Esophagus muscularis mucosa (tissue), 4 donors: Measurements from ENCODE around the gene ACVR2B. TPM values are rescaled to one million over a fixed set of nuclear protein-coding genes. Genes with fewer than 3 reads are reported as not detected.

Experiments
- DNase-seq: peaks from one replicate; pipeline ENCODE4 v3.0.0-alpha.2; 2017; ENCODE audit errors: extremely low spot score
- H3K27ac ChIP-seq, 4 donors: fragments of 200-600 bp; sonication (generic); replicated peaks in 1 of 4; 1 replicate in 3 of 4; 2 replicates in 1 of 4; pipeline ENCODE4 v1.5.1; 2016 to 2019; ENCODE audit warnings: mild to moderate bottlenecking in 1 of 4
- H3K27me3 ChIP-seq, 4 donors: fragments of 200-600 bp; sonication (generic); one replicate each; pipeline versions ENCODE4 v1.5.1 to v1.6.0; 2016 to 2019
- H3K36me3 ChIP-seq, 4 donors: fragments of 200-600 bp; sonication (generic); one replicate each; pipeline ENCODE4 v1.5.1; 2016 to 2019
- H3K4me1 ChIP-seq, 4 donors: fragments of 200-600 bp; sonication (generic); one replicate each; pipeline ENCODE4 v1.5.1; 2016 to 2019
- H3K4me3 ChIP-seq, 4 donors: fragments of 200-600 bp; sonication (generic); 1 replicate in 2 of 4; 2 replicates in 2 of 4; pipeline ENCODE4 v1.5.1; 2016 to 2019; ENCODE audit warnings: mild to moderate bottlenecking in 4 of 4, moderate library complexity in 1 of 4
- H3K9me3 ChIP-seq, 4 donors: fragments of 200-600 bp; sonication (generic); 1 replicate in 3 of 4; 2 replicates in 1 of 4; pipeline ENCODE4 v1.5.1; 2016 to 2019
- CTCF ChIP-seq, 3 experiments: fragments of 200-600 bp in 2 of 3; fragments of 450-650 bp in 1 of 3; sonication (generic) in 2 of 3; IDR thresholded peaks; one replicate each; pipeline ENCODE4 v1.5.1; 2017 to 2019; ENCODE audit warnings: antibody characterized with exemption in 3 of 3, mild to moderate bottlenecking in 2 of 3, moderate library complexity in 1 of 3
- EP300 ChIP-seq: sonication (generic); formaldehyde crosslinking; IDR thresholded peaks from one replicate; pipeline ENCODE4 v1.6.1; 2017; ENCODE audit warnings: antibody characterized with exemption
- POLR2A ChIP-seq: fragments of 450-650 bp; IDR thresholded peaks from one replicate; pipeline ENCODE4 v1.6.1; 2017; ENCODE audit warnings: antibody characterized with exemption, moderate library complexity, mild to moderate bottlenecking, low read depth
- POLR2AphosphoS5 ChIP-seq, 2 donors: sonication (generic); formaldehyde crosslinking; IDR thresholded peaks; one replicate each; pipeline ENCODE4 v1.6.1; 2017; ENCODE audit warnings: antibody characterized with exemption in 2 of 2
- WGBS: methylation state at CpG from one replicate; pipeline ENCODE4 v1.1.5; 2018; 5-methylcytosine and 5-hydroxymethylcytosine counted together
- intact Hi-C: fragments of 100-400 bp; cut with DNase I; formaldehyde crosslinking; loops from one replicate; pipeline ENCODE4 v1.15.1; 2023
- total RNA-seq, 4 donors: library from RNA; depleted of rRNA; stranded (reverse); fragments of >200 nt; gene quantifications; one replicate each; pipeline versions ENCODE4 v1.1.0 to v1.2.1, GENCODE V29; 2016

The ACVR2B gene
- total RNA-seq, 4 donors from 2014 or later = 3.8 to 9.8 (median 5.9) TPM

- Histone ChIP-seq H3K4me1 (peaks cover 0 to 10% (median 0%) of the 10 kb centered on the region in 4 donors), H3K9me3 (no peaks in the 10 kb centered on the region), H3K36me3 (peaks cover 30 to 75% (median 49%) of the 10 kb centered on the region in 4 donors), H3K27ac (no peak overlapping the region), H3K4me3 (no peak overlapping the region), H3K27me3 (no peaks in the 10 kb centered on the region)
- 83% methylated on average over 5 of the region's 7 CpGs for WGBS
- DNase-seq = no peak
- TF ChIP-seq POLR2A (no peak), EP300 (no peak), CTCF (IDR thresholded peaks at IDR 0.05) (no peak), POLR2AphosphoS5 (IDR thresholded peaks at IDR 0.05) (no peak)
- intact Hi-C loops = no loop called here
Measured at GRCh38 chr3:38515367-38515766, 61.7 kb downstream of the ACVR2B start.

GRCh38 chr3:38516669-38517068 is 63.0 kb downstream of the ACVR2B start:
- no peak overlapping the region for H3K4me3 ChIP-seq
- intact Hi-C loops = no loop called here
- no peaks in the 10 kb centered on the region for H3K9me3 ChIP-seq
- TF ChIP-seq POLR2A = no peak
- TF ChIP-seq EP300 = no peak
- no peak for TF ChIP-seq POLR2AphosphoS5 (IDR thresholded peaks at IDR 0.05)
- no peak overlapping the region for H3K27ac ChIP-seq
- peaks cover 0 to 17% (median 0%) of the 10 kb centered on the region in 4 donors for H3K4me1 ChIP-seq
- peaks cover 21 to 62% (median 41%) of the 10 kb centered on the region in 4 donors for H3K36me3 ChIP-seq
- H3K27me3 ChIP-seq = no peaks in the 10 kb centered on the region
- no peak for DNase-seq
- 33% methylated on average over 1 of the region's 1 CpG for WGBS

GRCh38 chr3:38519000-38519399 is 65.3 kb downstream of the ACVR2B start:
- peaks cover 17 to 60% (median 41%) of the 10 kb centered on the region in 4 donors for H3K36me3 ChIP-seq
- H3K4me1 ChIP-seq = peaks cover 0 to 19% (median 0%) of the 10 kb centered on the region in 4 donors
- H3K27me3 ChIP-seq = no peaks in the 10 kb centered on the region
- DNase-seq = no peak
- no peaks in the 10 kb centered on the region for H3K9me3 ChIP-seq
- H3K4me3 ChIP-seq = no peak overlapping the region
- no peak for TF ChIP-seq POLR2AphosphoS5 (IDR thresholded peaks at IDR 0.05)
- no peak for TF ChIP-seq POLR2A
- no peak for TF ChIP-seq CTCF (IDR thresholded peaks at IDR 0.05)
- TF ChIP-seq EP300 = no peak
- H3K27ac ChIP-seq = no peak overlapping the region
- 44% methylated on average over 1 of the region's 1 CpG for WGBS
- intact Hi-C loops = no loop called here

DNA sequence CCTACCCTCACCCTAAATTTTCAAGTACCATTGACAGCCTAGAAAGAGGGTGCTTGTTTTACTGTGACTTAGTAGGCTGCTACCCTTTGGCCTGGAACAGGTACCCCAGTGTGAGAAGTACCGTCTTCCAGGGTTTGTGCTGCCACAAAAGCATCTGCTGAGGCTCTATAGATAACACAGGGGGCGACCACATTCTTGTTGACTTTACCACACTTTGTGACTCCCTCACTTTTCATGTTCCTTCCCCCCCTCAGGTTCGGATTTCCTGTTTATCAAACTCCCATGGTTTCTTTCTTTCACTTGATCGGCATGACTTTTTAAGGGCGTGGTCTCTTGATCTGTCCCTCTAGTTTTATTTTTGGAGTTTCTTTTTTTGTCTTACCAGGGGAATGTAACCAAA is 66.0 kb downstream of the ACVR2B start:
- Histone ChIP-seq H3K9me3 (no peaks in the 10 kb centered on the region), H3K27ac (no peak overlapping the region), H3K4me1 (peaks cover 0 to 19% (median 0%) of the 10 kb centered on the region in 4 donors), H3K4me3 (no peak overlapping the region), H3K36me3 (peaks cover 20 to 60% (median 41%) of the 10 kb centered on the region in 4 donors), H3K27me3 (no peaks in the 10 kb centered on the region)
- TF ChIP-seq CTCF (IDR thresholded peaks at IDR 0.05) (no peak), POLR2A (no peak), POLR2AphosphoS5 (IDR thresholded peaks at IDR 0.05) (no peak), EP300 (no peak)
- 49% methylated on average over 5 of the region's 5 CpGs for WGBS
- no peak for DNase-seq
- intact Hi-C loops = loop anchor here (2.0 kb wide), 1 partner anchor 131 kb away; no protein-coding TSS in a partner anchor

DNA sequence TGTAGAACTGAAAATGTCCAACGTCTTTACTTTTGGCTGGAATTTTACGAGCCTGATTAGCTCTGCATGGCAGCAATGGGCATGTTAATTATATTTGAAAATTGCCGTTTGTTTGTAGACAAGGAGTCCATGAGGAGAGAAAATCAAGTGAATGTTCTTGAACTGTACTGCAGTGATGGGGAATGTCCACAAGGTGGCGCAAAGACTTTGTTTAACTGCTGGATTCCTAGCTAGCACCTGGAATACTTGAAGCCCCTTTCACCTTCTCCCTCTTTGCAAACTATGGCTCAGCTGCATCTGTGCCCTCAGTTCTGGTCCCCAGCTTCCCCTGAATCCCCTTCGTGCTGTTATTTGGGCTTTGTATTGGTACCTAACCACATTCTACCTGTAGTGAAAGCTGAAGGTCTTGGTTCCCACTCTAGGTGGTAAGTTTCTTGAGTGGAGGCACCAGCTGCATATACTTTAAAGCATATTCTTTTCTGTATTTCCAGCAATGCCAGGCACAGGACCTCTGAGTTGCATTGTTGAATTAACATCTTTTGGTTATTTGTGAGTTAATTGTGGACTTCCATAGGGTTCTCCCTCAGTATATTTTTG is 67.8 kb downstream of the ACVR2B start:
- 6% methylated on average over 5 of the region's 5 CpGs for WGBS
- Histone ChIP-seq H3K9me3 (no peaks in the 10 kb centered on the region), H3K27ac (no peak overlapping the region), H3K36me3 (peaks cover 20 to 67% (median 44%) of the 10 kb centered on the region in 4 donors), H3K4me3 (no peak overlapping the region), H3K4me1 (peaks cover 0 to 19% (median 0%) of the 10 kb centered on the region in 4 donors), H3K27me3 (no peaks in the 10 kb centered on the region)
- no peak for TF ChIP-seq POLR2AphosphoS5 (IDR thresholded peaks at IDR 0.05)
- peak; percentile 81 to 94 (median 90) for TF ChIP-seq CTCF (IDR thresholded peaks at IDR 0.05)
- no peak for DNase-seq
- intact Hi-C loops = loop anchor here (2.0 kb wide), 1 partner anchor 129 kb away; no protein-coding TSS in a partner anchor
